LHCN-M2 (cell line): ENCODE measurements around the gene CDC42BPG. TPM values are rescaled to one million over a fixed set of nuclear protein-coding genes. Genes with fewer than 3 reads are reported as not detected.

ENCODE experiments used
- DNase-seq: peaks from one replicate; pipeline ENCODE4 v3.0.0-alpha.2; 2012; ENCODE audit warnings: low read depth
- total RNA-seq: library from RNA; depleted of rRNA; stranded (reverse); fragments of >200 nt; gene quantifications from 2 replicates; pipeline ENCODE4 v1.2.3, GENCODE V29; 2014

CDC42BPG gene
- total RNA-seq, 1 experiment from 2014 or later, result 0.11 TPM

- peak; percentile 92 for DNase-seq
Observed at GRCh38 chr11:64810271-64810890, 34.1 kb downstream of the CDC42BPG start, which contains the start of gene MEN1. Gene MEN1, minus strand, starts transcription at chr11:64810551. Its CDS starts 442 bp downstream, at chr11:64810109.

GRCh38 chr11:64809781-64810241 lies 34.6 kb downstream of the CDC42BPG start:
- no peak for DNase-seq

- no peak for DNase-seq
Observed at GRCh38 chr11:64805481-64805880, 39.0 kb downstream of the CDC42BPG start.

GRCh38 chr11:64804346-64805210 lies 39.9 kb downstream of the CDC42BPG start:
- no peak for DNase-seq

- DNase-seq, result no peak
Observed at GRCh38 chr11:64803846-64804345, 40.6 kb downstream of the CDC42BPG start.

- DNase-seq, result peak; percentile 80
Observed at GRCh38 chr11:64803158-64803845, 41.2 kb downstream of the CDC42BPG start, which contains the start of gene MAP4K2. Gene MAP4K2, minus strand, starts transcription at chr11:64803214. Its CDS starts 65 bp downstream, at chr11:64803149.

GRCh38 chr11:64802370-64803157 lies 41.9 kb downstream of the CDC42BPG start:
- no peak for DNase-seq

- no peak for DNase-seq
Observed at GRCh38 chr11:64801561-64802369, 42.7 kb downstream of the CDC42BPG start.

GRCh38 chr11:64801158-64801464 lies 43.3 kb downstream of the CDC42BPG start:
- DNase-seq, result no peak

- no peak for DNase-seq
Observed at GRCh38 chr11:64800303-64801157, 43.9 kb downstream of the CDC42BPG start.

GRCh38 chr11:64799623-64800302 lies 44.7 kb downstream of the CDC42BPG start:
- no peak for DNase-seq

GRCh38 chr11:64799256-64799622 lies 45.2 kb downstream of the CDC42BPG start:
- DNase-seq, result no peak

- no peak for DNase-seq
Observed at GRCh38 chr11:64796757-64797541, 47.5 kb downstream of the CDC42BPG start.

GRCh38 chr11:64796047-64796756 lies 48.3 kb downstream of the CDC42BPG start:
- DNase-seq, result no peak

- DNase-seq, result no peak
Observed at GRCh38 chr11:64794526-64794925, 49.9 kb downstream of the CDC42BPG start.

GRCh38 chr11:64793271-64794160 lies 50.9 kb downstream of the CDC42BPG start:
- DNase-seq, result no peak
